B cell (primary cell): ENCODE measurements around the gene SERPINB12. TPM values are rescaled to one million over a fixed set of nuclear protein-coding genes. Genes with fewer than 3 reads are reported as not detected.

Source experiments
- ATAC-seq: fragments of 200-7000 bp; cut with Tn5 transposase; one replicate; pipeline ENCODE4 v1.10.0; 2021; ENCODE audit warnings: low read depth, mild to moderate bottlenecking, moderate number of reproducible peaks, moderate library complexity
- CTCF ChIA-PET: fragments of 350-600 bp; sonication (Branson Sonifier 250); formaldehyde crosslinking; loops from one replicate; lab custom pipeline; 2021; ENCODE audit warnings: antibody characterized with exemption, inconsistent platforms; lab: Charles Lee
- POLR2A ChIA-PET: fragments of 350-600 bp; sonication (Branson Sonifier 250); formaldehyde crosslinking; loops from one replicate; lab custom pipeline; 2021; ENCODE audit warnings: antibody characterized with exemption; lab: Charles Lee
- DNase-seq: peaks from one replicate; pipeline ENCODE4 v3.0.0; 2013
- H2AFZ ChIP-seq: 2 replicates; pipeline ENCODE4 v1.6.1; 2012; ENCODE audit warnings: mild to moderate bottlenecking, low read depth, low read length; ENCODE audit not compliant: insufficient read depth, poor library complexity, severe bottlenecking
- H3K27ac ChIP-seq, 2 donors: 1 replicate in 1 of 2; 2 replicates in 1 of 2; pipeline ENCODE4 v1.5.1; 2012 to 2013; ENCODE audit warnings: low read length in 2 of 2, mild to moderate bottlenecking in 2 of 2, moderate library complexity in 1 of 2
- H3K27me3 ChIP-seq, 4 experiments: fragments of 200-600 bp in 1 of 4; sonication (generic) in 1 of 4; replicated peaks in 1 of 4; 1 replicate in 2 of 4; 2 replicates in 2 of 4; pipeline versions ENCODE4 v1.6.1 to v1.7.0; 2013 to 2016; ENCODE audit warnings: low read length in 3 of 4, mild to moderate bottlenecking in 2 of 4, mixed read lengths in 1 of 4, moderate library complexity in 1 of 4; ENCODE audit not compliant: insufficient read depth in 4 of 4, control insufficient read depth in 3 of 4; ENCODE audit errors: control extremely low read depth in 1 of 4
- H3K36me3 ChIP-seq, 2 experiments: replicated peaks in 1 of 2; 1 replicate in 1 of 2; 2 replicates in 1 of 2; pipeline versions ENCODE4 v1.6.1 to v1.7.1; 2013; ENCODE audit warnings: low read length in 1 of 2; ENCODE audit not compliant: insufficient read depth in 2 of 2, control insufficient read depth in 1 of 2; ENCODE audit errors: control extremely low read depth in 1 of 2, extremely low read depth in 1 of 2
- H3K4me1 ChIP-seq, 2 donors: fragments of 200-600 bp in 1 of 2; sonication (generic) in 1 of 2; 1 replicate in 1 of 2; 2 replicates in 1 of 2; pipeline versions ENCODE4 v1.5.1 to v1.6.1; 2013 to 2017; ENCODE audit warnings: low read length in 2 of 2; ENCODE audit not compliant: control insufficient read depth in 2 of 2, insufficient read depth in 2 of 2
- H3K4me2 ChIP-seq: replicated peaks from 2 replicates; pipeline ENCODE3; 2012; ENCODE audit warnings: mild to moderate bottlenecking, low read depth, low read length; ENCODE audit not compliant: poor library complexity, severe bottlenecking
- H3K4me3 ChIP-seq, 5 experiments: fragments of 200-600 bp in 1 of 5; sonication (generic) in 1 of 5; 1 replicate in 3 of 5; 2 replicates in 2 of 5; pipeline versions ENCODE4 v1.5.1 to v1.7.0; 2011 to 2016; ENCODE audit warnings: low read length in 4 of 5, mild to moderate bottlenecking in 4 of 5, low read depth in 2 of 5, control low read depth in 1 of 5, moderate library complexity in 1 of 5; ENCODE audit not compliant: insufficient read depth in 1 of 5; ENCODE audit errors: control extremely low read depth in 1 of 5, extremely low read depth in 1 of 5
- H3K79me2 ChIP-seq: fragments of 200-600 bp; sonication (generic); one replicate; pipeline ENCODE4 v1.6.0; 2016; ENCODE audit warnings: low read length; ENCODE audit not compliant: control insufficient read depth, insufficient read depth
- H3K9ac ChIP-seq: fragments of 200-600 bp; sonication (generic); 2 replicates; pipeline ENCODE4 v1.6.1; 2017; ENCODE audit warnings: mild to moderate bottlenecking, low read length, moderate library complexity
- H3K9me3 ChIP-seq, 3 donors: one replicate each; pipeline versions ENCODE4 v1.6.1 to v1.7.1; 2013; ENCODE audit warnings: low read length in 2 of 3; ENCODE audit not compliant: control insufficient read depth in 2 of 3, insufficient read depth in 1 of 3; ENCODE audit errors: control extremely low read depth in 1 of 3
- H4K20me1 ChIP-seq: 2 replicates; pipeline ENCODE4 v1.6.0; 2012; ENCODE audit warnings: mild to moderate bottlenecking, low read length; ENCODE audit not compliant: insufficient read depth, control insufficient read depth, poor library complexity, severe bottlenecking
- H3K27ac Mint-ChIP-seq: one replicate; pipeline ENCODE4 v1.8.0; 2021; ENCODE audit warnings: mixed read lengths
- H3K27me3 Mint-ChIP-seq: one replicate; pipeline ENCODE4 v1.8.0; 2021; ENCODE audit warnings: mixed read lengths
- H3K4me1 Mint-ChIP-seq: one replicate; pipeline ENCODE4 v1.8.0; 2021; ENCODE audit warnings: mixed read lengths
- H3K4me3 Mint-ChIP-seq: one replicate; pipeline ENCODE4 v1.8.0; 2021; ENCODE audit warnings: mixed read lengths
- H3K9me3 Mint-ChIP-seq: one replicate; pipeline ENCODE4 v1.8.0; 2022; ENCODE audit warnings: mixed read lengths; ENCODE audit not compliant: insufficient read depth
- CTCF ChIP-seq: fragments of 200-600 bp; IDR thresholded peaks from one replicate; pipeline ENCODE4 v1.8.0; 2022; ENCODE audit warnings: antibody characterized with exemption, mild to moderate bottlenecking
- EZH2 ChIP-seq: IDR thresholded peaks from 2 replicates; pipeline ENCODE4 v1.6.1; 2012; ENCODE audit warnings: borderline replicate concordance, low read depth, mild to moderate bottlenecking, moderate library complexity, low read length; ENCODE audit not compliant: insufficient read depth, poor library complexity, severe bottlenecking
- WGBS: methylation state at CpG from one replicate; pipeline ENCODE4 v1.1.5; 2013; ENCODE audit warnings: missing lambda C conversion rate; ENCODE audit not compliant: insufficient coverage; 5-methylcytosine and 5-hydroxymethylcytosine counted together
- intact Hi-C: fragments of 100-400 bp; cut with micrococcal nuclease; formaldehyde crosslinking; loops from one replicate; pipeline ENCODE4 v1.10.0; 2022
- polyA plus RNA-seq: library from polyadenylated mRNA; depleted of rRNA; stranded (reverse); fragments of >200 nt; gene quantifications from 2 replicates; pipeline ENCODE4 v1.2.3, GENCODE V29; 2012
- total RNA-seq, 2 donors: library from RNA; stranded (reverse); fragments of 120-200 nt in 1 of 2; gene quantifications; 1 replicate in 1 of 2; 2 replicates in 1 of 2; pipeline versions ENCODE4 v1.2.3 to v1.2.4, GENCODE V29; 2013 to 2022

Gene SERPINB12
- total and polyA plus RNA-seq, 2 donors (not counting 1 experiment from before 2014, with no cell fraction given) = not detected

- Histone ChIP-seq H3K4me2 (no peak overlapping the region), H4K20me1 (no peaks in the 10 kb centered on the region), H3K9me3 (no peaks in the 10 kb centered on the region), H3K79me2 (no peaks in the 10 kb centered on the region), H3K9ac (no peak overlapping the region), H3K4me3 (no peak overlapping the region), H2AFZ (no peak overlapping the region), H3K36me3 (no peaks in the 10 kb centered on the region), H3K27me3 (no peaks in the 10 kb centered on the region), H3K27ac (no peak overlapping the region), H3K4me1 (peaks cover 0 to 4% of the 10 kb centered on the region in 2 donors)
- intact Hi-C loops = loop anchor here (5.0 kb wide), 1 partner anchor 892 kb away; no protein-coding TSS in a partner anchor
- Mint-ChIP-seq H3K27ac (no peak overlapping the region), H3K27me3 (peaks cover 29% of the 10 kb centered on the region), H3K4me1 (no peaks in the 10 kb centered on the region), H3K4me3 (no peak overlapping the region), H3K9me3 (no peaks in the 10 kb centered on the region)
- ChIA-PET POLR2A (no interaction called here), CTCF (interaction anchor here (0.7 to 6.4 kb wide), 5 partner anchors 8 to 521 kb away, joined by 4 to 64 read pairs (median 13); no protein-coding TSS in a partner anchor)
- WGBS = no CpG with 5 or more reads among the region's 1 CpG
- no peak for TF ChIP-seq CTCF
- TF ChIP-seq EZH2 = no peak
- ATAC-seq (no peak), DNase-seq (no peak)
Measured at GRCh38 chr18:63515801-63516200, 26.4 kb upstream of the SERPINB12 start.

- Histone ChIP-seq H3K27ac (no peak overlapping the region), H4K20me1 (no peaks in the 10 kb centered on the region), H3K9me3 (no peaks in the 10 kb centered on the region), H3K27me3 (no peaks in the 10 kb centered on the region), H3K36me3 (no peaks in the 10 kb centered on the region), H3K79me2 (no peaks in the 10 kb centered on the region), H3K4me3 (no peak overlapping the region), H2AFZ (peak overlapping the region; percentile 43), H3K4me1 (peaks cover 0 to 4% of the 10 kb centered on the region in 2 donors), H3K9ac (no peak overlapping the region), H3K4me2 (no peak overlapping the region)
- intact Hi-C loops = loop anchor here (1.0 to 5.0 kb wide), 6 partner anchors 60 to 889 kb away; no protein-coding TSS in a partner anchor
- 1% methylated on average over 7 of the region's 16 CpGs for WGBS
- CTCF ChIA-PET = interaction anchor here (0.7 to 6.4 kb wide), 30 partner anchors 9 to 1709 kb away, joined by 3 to 64 read pairs (median 6); no protein-coding TSS in a partner anchor
- no peak overlapping the region for H3K27ac Mint-ChIP-seq
- H3K4me1 Mint-ChIP-seq = no peaks in the 10 kb centered on the region
- no peaks in the 10 kb centered on the region for H3K9me3 Mint-ChIP-seq
- H3K27me3 Mint-ChIP-seq = peaks cover 26% of the 10 kb centered on the region
- TF ChIP-seq EZH2 = no peak
- TF ChIP-seq CTCF = peak; percentile 86
- no peak overlapping the region for H3K4me3 Mint-ChIP-seq
- ATAC-seq = peak; percentile 61
- POLR2A ChIA-PET = no interaction called here
- DNase-seq = peak; percentile 77
Measured at GRCh38 chr18:63518178-63519012, 23.8 kb upstream of the SERPINB12 start.
